Tongue (tissue), 2 donors: ENCODE results near the gene CDH13. TPM values are rescaled to one million over a fixed set of nuclear protein-coding genes. Genes with fewer than 3 reads are reported as not detected.

Experiments
- DNase-seq: peaks from one replicate; pipeline ENCODE4 v3.0.0-alpha.2; 2015
- total RNA-seq: library from RNA; depleted of rRNA; stranded (reverse); fragments of >200 nt; gene quantifications from one replicate; pipeline ENCODE4 v1.2.3, GENCODE V29; 2014

The CDH13 gene
- total RNA-seq, 1 donor from 2014 or later, result 106 TPM

- no peak for DNase-seq
Measured at GRCh38 chr16:82788919-82789318, 162.2 kb downstream of the CDH13 start.

- DNase-seq, result no peak
Measured at GRCh38 chr16:82792693-82793092, 165.9 kb downstream of the CDH13 start.

GRCh38 chr16:82793528-82794245, 166.9 kb downstream of the CDH13 start:
- DNase-seq, result no peak

- DNase-seq, result no peak
Measured at GRCh38 chr16:82796047-82796446, 169.3 kb downstream of the CDH13 start.

GRCh38 chr16:82801361-82801760, 174.6 kb downstream of the CDH13 start:
- no peak for DNase-seq

GRCh38 chr16:82805866-82806265, 179.1 kb downstream of the CDH13 start:
- DNase-seq, result no peak

- DNase-seq, result no peak
Measured at GRCh38 chr16:82807311-82807710, 180.5 kb downstream of the CDH13 start.

- DNase-seq, result no peak
Measured at GRCh38 chr16:82808036-82808435, 181.3 kb downstream of the CDH13 start.

GRCh38 chr16:82810077-82810476, 183.3 kb downstream of the CDH13 start:
- no peak for DNase-seq

- no peak for DNase-seq
Measured at GRCh38 chr16:82814059-82814458, 187.3 kb downstream of the CDH13 start.

- DNase-seq, result no peak
Measured at GRCh38 chr16:82819286-82819685, 192.5 kb downstream of the CDH13 start.

- DNase-seq, result no peak
Measured at GRCh38 chr16:82820855-82821254, 194.1 kb downstream of the CDH13 start.

- DNase-seq, result no peak
Measured at GRCh38 chr16:82824408-82824807, 197.6 kb downstream of the CDH13 start.

- DNase-seq, result peak; percentile 67
Measured at GRCh38 chr16:82829301-82829700, 202.5 kb downstream of the CDH13 start.

- no peak for DNase-seq
Measured at GRCh38 chr16:82830944-82831343, 204.2 kb downstream of the CDH13 start.

- no peak for DNase-seq
Measured at GRCh38 chr16:82832821-82833220, 206.1 kb downstream of the CDH13 start.

- DNase-seq, result no peak
Measured at GRCh38 chr16:82833378-82833993, 206.7 kb downstream of the CDH13 start.

- no peak for DNase-seq
Measured at GRCh38 chr16:82834151-82834815, 207.5 kb downstream of the CDH13 start.

GRCh38 chr16:82835487-82836155, 208.9 kb downstream of the CDH13 start:
- DNase-seq, result no peak

- no peak for DNase-seq
Measured at GRCh38 chr16:82841108-82841507, 214.3 kb downstream of the CDH13 start.

GRCh38 chr16:82843606-82844271, 217.0 kb downstream of the CDH13 start:
- DNase-seq, result no peak

- peak; percentile 92 for DNase-seq
Measured at GRCh38 chr16:82845116-82845515, 218.3 kb downstream of the CDH13 start.
